Type B pancreatic cell (in vitro differentiated cells): ENCODE results near the gene ABHD17C. TPM values are rescaled to one million over a fixed set of nuclear protein-coding genes. Genes with fewer than 3 reads are reported as not detected.

ENCODE experiments used
- DNase-seq: peaks from one replicate; pipeline ENCODE4 v3.0.0; 2021; ENCODE audit warnings: mixed read lengths; ENCODE audit not compliant: unreplicated experiment; ENCODE audit errors: extremely low spot score
- H3K27ac Mint-ChIP-seq: 2 replicates; pipeline ENCODE4 v1.8.0; 2021; ENCODE audit warnings: mild to moderate bottlenecking, mixed read lengths
- H3K27me3 Mint-ChIP-seq: 2 replicates; pipeline ENCODE4 v1.8.0; 2021; ENCODE audit warnings: mixed read lengths
- H3K36me3 Mint-ChIP-seq: 2 replicates; pipeline ENCODE4 v1.8.0; 2021; ENCODE audit warnings: mixed read lengths
- H3K4me1 Mint-ChIP-seq: one replicate; pipeline ENCODE4 v1.8.0; 2021; ENCODE audit warnings: mixed read lengths; ENCODE audit not compliant: unreplicated experiment
- H3K4me3 Mint-ChIP-seq: 2 replicates; pipeline ENCODE4 v1.8.0; 2021; ENCODE audit warnings: mild to moderate bottlenecking, mixed read lengths
- H3K9me3 Mint-ChIP-seq: 2 replicates; pipeline ENCODE4 v1.8.0; 2021; ENCODE audit warnings: mixed read lengths
- CTCF ChIP-seq: fragments of 200-600 bp; sonication (generic); conservative IDR thresholded peaks from 2 replicates; pipeline ENCODE4 v1.5.0; 2021; ENCODE audit warnings: antibody characterized with exemption, mild to moderate bottlenecking
- total RNA-seq: library from RNA; stranded (reverse); gene quantifications from 2 replicates; pipeline ENCODE4 v1.2.1, GENCODE V29; 2021; ENCODE audit warnings: low replicate concordance

Gene ABHD17C
- total RNA-seq, 1 donor from 2014 or later, result 41.0 TPM

GRCh38 chr15:80691575-80691974 lies 3.5 kb upstream of the ABHD17C start:
- Mint-ChIP-seq H3K4me3 (no peak overlapping the region), H3K27me3 (no peaks in the 10 kb centered on the region), H3K27ac (no peak overlapping the region)

GRCh38 chr15:80693682-80694610 lies 1.2 kb upstream of the ABHD17C start:
- Mint-ChIP-seq H3K9me3 (peaks cover 6% of the 10 kb centered on the region), H3K4me1 (peaks cover 25% of the 10 kb centered on the region), H3K4me3 (peak overlapping the region; percentile 96), H3K27me3 (no peaks in the 10 kb centered on the region), H3K27ac (peak overlapping the region; percentile 97), H3K36me3 (peaks cover 11% of the 10 kb centered on the region)
- TF ChIP-seq CTCF, result no peak
- DNase-seq, result no peak

More at GRCh38 chr15:80691575-80691974, 3.5 kb upstream of the ABHD17C start:
- no peak for TF ChIP-seq CTCF
- DNase-seq, result no peak
- H3K36me3 Mint-ChIP-seq, result no peaks in the 10 kb centered on the region
- H3K9me3 Mint-ChIP-seq, result no peaks in the 10 kb centered on the region
- H3K4me1 Mint-ChIP-seq, result peaks cover 5% of the 10 kb centered on the region

GRCh38 chr15:80694611-80695098 lies 455 bp upstream of the ABHD17C start:
- no peak for TF ChIP-seq CTCF
- DNase-seq, result no peak
- H3K27ac Mint-ChIP-seq, result peak overlapping the region; percentile 97

GRCh38 chr15:80695911-80696661 lies 976 bp downstream of the ABHD17C start:
- H3K9me3 Mint-ChIP-seq, result peaks cover 12% of the 10 kb centered on the region
- H3K36me3 Mint-ChIP-seq, result peaks cover 25% of the 10 kb centered on the region
- peaks cover 41% of the 10 kb centered on the region for H3K4me1 Mint-ChIP-seq
- peak overlapping the region; percentile 95 for H3K27ac Mint-ChIP-seq
- peak; percentile 47 for TF ChIP-seq CTCF
- DNase-seq, result no peak
- peak overlapping the region; percentile 98 for H3K4me3 Mint-ChIP-seq
- no peaks in the 10 kb centered on the region for H3K27me3 Mint-ChIP-seq

More at GRCh38 chr15:80694611-80695098, 455 bp upstream of the ABHD17C start:
- H3K9me3 Mint-ChIP-seq, result peaks cover 12% of the 10 kb centered on the region
- no peaks in the 10 kb centered on the region for H3K27me3 Mint-ChIP-seq
- peaks cover 18% of the 10 kb centered on the region for H3K36me3 Mint-ChIP-seq
- peaks cover 29% of the 10 kb centered on the region for H3K4me1 Mint-ChIP-seq
- peak overlapping the region; percentile 96 for H3K4me3 Mint-ChIP-seq

- no peak for TF ChIP-seq CTCF
- peaks cover 12% of the 10 kb centered on the region for H3K9me3 Mint-ChIP-seq
- H3K27ac Mint-ChIP-seq, result peak overlapping the region; percentile 95
- H3K4me3 Mint-ChIP-seq, result peak overlapping the region; percentile 98
- H3K27me3 Mint-ChIP-seq, result no peaks in the 10 kb centered on the region
- DNase-seq, result no peak
- H3K4me1 Mint-ChIP-seq, result peaks cover 49% of the 10 kb centered on the region
- H3K36me3 Mint-ChIP-seq, result peaks cover 25% of the 10 kb centered on the region
These were observed 2.1 kb downstream of the ABHD17C start for GRCh38 chr15:80697075-80697685.
